ENCODE results near the gene RTP1. TPM values are rescaled to one million over a fixed set of nuclear protein-coding genes. Genes with fewer than 3 reads are reported as not detected.

RTP1 gene
- total and polyA plus RNA-seq, 9 of the 15 experiments (the other 6 are each of a cell fraction or from before 2014, with no cell fraction given): not detected

- 0% methylated on average over 2 of the region's 2 CpGs for WGBS (ENCODE audit: insufficient coverage, low coverage, missing lambda C conversion rate)
- Histone ChIP-seq H3K9me3 (replicated peaks; ENCODE audit: control insufficient read depth, insufficient read depth, low read depth, low read length) (no peaks in the 10 kb centered on the region), H3K9ac (ENCODE audit: insufficient read depth in 1 of 2, low read depth in 2 of 2, low read length in 2 of 2) (no peak overlapping the region), H3K4me2 (ENCODE audit: insufficient read depth, low read length) (no peak overlapping the region), H3K27me3 (ENCODE audit: control insufficient read depth in 2 of 2, insufficient read depth in 2 of 2, low read length in 2 of 2) (peaks cover 8 to 28% of the 10 kb centered on the region in 2 experiments; a peak in 4 of 5 replicates), H2AFZ (ENCODE audit: low read depth, low read length) (no peak overlapping the region), H3K36me3 (ENCODE audit: control insufficient read depth, insufficient read depth, low read length) (no peaks in the 10 kb centered on the region), H3K79me2 (ENCODE audit: control insufficient read depth, insufficient read depth, low read length) (no peaks in the 10 kb centered on the region), H3K9me1 (ENCODE audit: control insufficient read depth, insufficient read depth, low read length) (no peaks in the 10 kb centered on the region), H3K4me1 (replicated peaks in 1 of 2; ENCODE audit: control insufficient read depth in 2 of 2, insufficient read depth in 2 of 2, low read length in 2 of 2) (no peaks in the 10 kb centered on the region), H3K4me3 (no peak overlapping the region), H3K27ac (ENCODE audit: extremely low read depth, low read depth, low read length) (no peak overlapping the region), H4K20me1 (replicated peaks; ENCODE audit: control insufficient read depth, insufficient read depth, low read length) (no peaks in the 10 kb centered on the region)
- TF ChIP-seq CEBPB (tag; IDR thresholded peaks at IDR 0.05) (0 out of 2 replicates have a peak, but pooled peaks have one; percentile 26), RAD51 (IDR thresholded peaks at IDR 0.05; ENCODE audit: borderline replicate concordance, low read depth) (no peak)
- no TSS peak for BruUV-seq (replicated peaks)
- CTCF ChIA-PET (ENCODE audit: low intra/inter-chr PET ratio): no interaction called here
- FAIRE-seq (no peak), DNase-seq (ENCODE audit: extremely low read depth in 1 of 4, low spot score in 3 of 4) (no peak), ATAC-seq (no peak)
- in situ Hi-C loops (cut with MboI) (no loop called here), intact Hi-C loops (cut with micrococcal nuclease) (no loop called here)
- POLR2A ChIA-PET: no interaction called here
These were observed 46.7 kb downstream of the RTP1 start for GRCh38 chr3:187243933-187244524.

- in situ Hi-C loops (cut with MboI): no loop called here
- POLR2A ChIA-PET: no interaction called here
These were observed 50.1 kb downstream of the RTP1 start for GRCh38 chr3:187247398-187247797.

More at GRCh38 chr3:187247398-187247797, 50.1 kb downstream of the RTP1 start:
- Histone ChIP-seq H3K4me3 (no peak overlapping the region), H3K4me2 (ENCODE audit: insufficient read depth, low read length) (no peak overlapping the region), H3K36me3 (ENCODE audit: control insufficient read depth, insufficient read depth, low read length) (no peaks in the 10 kb centered on the region), H4K20me1 (replicated peaks; ENCODE audit: control insufficient read depth, insufficient read depth, low read length) (0 out of 2 replicates have a peak, but pooled peaks cover 5% of the 10 kb centered on the region), H3K9me3 (replicated peaks; ENCODE audit: control insufficient read depth, insufficient read depth, low read depth, low read length) (no peaks in the 10 kb centered on the region), H3K27me3 (ENCODE audit: control insufficient read depth in 2 of 2, insufficient read depth in 2 of 2, low read length in 2 of 2) (peaks cover 12 to 43% of the 10 kb centered on the region in 2 experiments; a peak in 4 of 5 replicates), H3K9ac (ENCODE audit: insufficient read depth in 1 of 2, low read depth in 2 of 2, low read length in 2 of 2) (no peak overlapping the region), H3K79me2 (ENCODE audit: control insufficient read depth, insufficient read depth, low read length) (no peaks in the 10 kb centered on the region), H3K27ac (ENCODE audit: extremely low read depth, low read depth, low read length) (no peak overlapping the region), H3K4me1 (replicated peaks in 1 of 2; ENCODE audit: control insufficient read depth in 2 of 2, insufficient read depth in 2 of 2, low read length in 2 of 2) (no peaks in the 10 kb centered on the region), H3K9me1 (ENCODE audit: control insufficient read depth, insufficient read depth, low read length) (no peaks in the 10 kb centered on the region), H2AFZ (ENCODE audit: low read depth, low read length) (no peak overlapping the region)
- CTCF ChIA-PET (ENCODE audit: low intra/inter-chr PET ratio): no interaction called here
- TF ChIP-seq CEBPG (CRISPR knock-in tag; IDR thresholded peaks at IDR 0.05) (no peak), CEBPG (tag; conservative IDR thresholded peaks at IDR 0.05 in 1 of 2, IDR thresholded peaks at IDR 0.05 in 1 of 2) (no peak), MAFG (tag; conservative IDR thresholded peaks at IDR 0.05) (peak; percentile 69), C11orf30 (IDR thresholded peaks at IDR 0.05; ENCODE audit: low read depth) (peak; percentile 47; the same call in 1 of the 2 replicates), ZNF121 (CRISPR knock-in tag; conservative IDR thresholded peaks at IDR 0.05) (no peak), ETS2 (tag; IDR thresholded peaks at IDR 0.05; ENCODE audit: borderline replicate concordance, poor library complexity, severe bottlenecking) (no peak), MAZ (CRISPR knock-in tag; conservative IDR thresholded peaks at IDR 0.05 in 1 of 2, IDR thresholded peaks at IDR 0.05 in 1 of 2) (no peak), NFE2 (IDR thresholded peaks at IDR 0.05; ENCODE audit: low read depth) (peak; percentile 67), ZNF316 (IDR thresholded peaks at IDR 0.05) (peak; percentile 64)
- no peak for FAIRE-seq
- ATAC-seq: peak; percentile 42; the same call in 1 of the 3 replicates
- intact Hi-C loops (cut with micrococcal nuclease): no loop called here
- DNase-seq (ENCODE audit: extremely low read depth in 1 of 4, low spot score in 3 of 4): no peak
- WGBS (ENCODE audit: insufficient coverage, low coverage, missing lambda C conversion rate): 0% methylated on average over 3 of the region's 3 CpGs
- BruUV-seq (replicated peaks): no TSS peak
